ENCODE measurements around the gene LAMA5. TPM values are rescaled to one million over a fixed set of nuclear protein-coding genes. Genes with fewer than 3 reads are reported as not detected.

LAMA5 gene
- total and polyA plus RNA-seq, 2 experiments from 2014 or later = 71.3 to 252 TPM

DNA sequence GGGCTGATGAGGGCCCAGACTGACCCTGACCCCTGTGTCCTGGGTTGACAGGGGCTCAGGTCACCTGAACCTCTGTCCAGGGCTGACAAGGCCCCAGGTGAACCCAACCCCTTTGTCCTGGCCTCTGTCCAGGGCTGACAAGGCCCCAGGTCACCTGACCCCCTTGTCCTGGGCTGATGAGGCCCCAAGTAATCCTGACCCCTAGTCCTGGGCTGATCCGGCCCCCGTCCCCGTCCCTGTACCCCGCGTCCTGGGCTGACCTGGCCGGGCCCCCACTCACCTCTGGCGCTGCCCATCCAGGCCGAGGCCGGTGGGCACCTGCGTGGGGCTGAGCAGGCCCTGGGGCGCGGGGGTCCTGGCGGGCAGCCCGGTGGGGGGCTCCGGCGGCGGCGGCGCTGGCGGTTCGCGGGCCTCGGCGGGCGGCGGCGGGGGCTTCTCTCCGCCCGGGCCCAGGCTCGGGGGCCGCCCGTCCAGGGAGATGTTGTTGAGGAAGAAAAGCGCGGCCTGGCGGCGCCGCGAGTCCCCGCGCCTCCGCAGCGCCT is 39.6 kb upstream of the LAMA5 start:
- H3K27ac ChIP-seq = no peak overlapping the region
- H3K27me3 ChIP-seq = no peaks in the 10 kb centered on the region
- peaks cover 20% of the 10 kb centered on the region for H3K4me1 ChIP-seq (ENCODE audit: insufficient read depth)
- H3K9me3 ChIP-seq (ENCODE audit: low read depth) = no peaks in the 10 kb centered on the region
- H3K9me2 ChIP-seq (replicated peaks; ENCODE audit: insufficient read depth) = no peaks in the 10 kb centered on the region
- H2AFZ ChIP-seq = no peak overlapping the region
- peaks cover 38% of the 10 kb centered on the region for H3K79me2 ChIP-seq
- DNase-seq (ENCODE audit: low spot score) = no peak
- H3K4me3 ChIP-seq = peak overlapping the region; percentile 70
- no peaks in the 10 kb centered on the region for H3K36me3 ChIP-seq (replicated peaks; ENCODE audit: insufficient read depth, low read depth)
- WGBS (ENCODE audit: low lambda C conversion rate, missing lambda C conversion rate) = 2% methylated on average over 9 of the region's 42 CpGs
- TF ChIP-seq, protein P1, sequence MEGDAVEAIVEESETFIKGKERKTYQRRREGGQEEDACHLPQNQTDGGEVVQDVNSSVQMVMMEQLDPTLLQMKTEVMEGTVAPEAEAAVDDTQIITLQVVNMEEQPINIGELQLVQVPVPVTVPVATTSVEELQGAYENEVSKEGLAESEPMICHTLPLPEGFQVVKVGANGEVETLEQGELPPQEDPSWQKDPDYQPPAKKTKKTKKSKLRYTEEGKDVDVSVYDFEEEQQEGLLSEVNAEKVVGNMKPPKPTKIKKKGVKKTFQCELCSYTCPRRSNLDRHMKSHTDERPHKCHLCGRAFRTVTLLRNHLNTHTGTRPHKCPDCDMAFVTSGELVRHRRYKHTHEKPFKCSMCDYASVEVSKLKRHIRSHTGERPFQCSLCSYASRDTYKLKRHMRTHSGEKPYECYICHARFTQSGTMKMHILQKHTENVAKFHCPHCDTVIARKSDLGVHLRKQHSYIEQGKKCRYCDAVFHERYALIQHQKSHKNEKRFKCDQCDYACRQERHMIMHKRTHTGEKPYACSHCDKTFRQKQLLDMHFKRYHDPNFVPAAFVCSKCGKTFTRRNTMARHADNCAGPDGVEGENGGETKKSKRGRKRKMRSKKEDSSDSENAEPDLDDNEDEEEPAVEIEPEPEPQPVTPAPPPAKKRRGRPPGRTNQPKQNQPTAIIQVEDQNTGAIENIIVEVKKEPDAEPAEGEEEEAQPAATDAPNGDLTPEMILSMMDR (IDR thresholded peaks at IDR 0.05; ENCODE audit: poor library complexity) = no peak
- TF ChIP-seq EZH2 (IDR thresholded peaks at IDR 0.05; ENCODE audit: borderline replicate concordance) (no peak), EZH2phosphoT487 (IDR thresholded peaks at IDR 0.05; ENCODE audit: low read depth, severe bottlenecking, unreplicated experiment) (no peak)
- H3K4me2 ChIP-seq = peak overlapping the region; percentile 91
- no peaks in the 10 kb centered on the region for H4K20me1 ChIP-seq (ENCODE audit: insufficient read depth, poor library complexity, severe bottlenecking)

DNA sequence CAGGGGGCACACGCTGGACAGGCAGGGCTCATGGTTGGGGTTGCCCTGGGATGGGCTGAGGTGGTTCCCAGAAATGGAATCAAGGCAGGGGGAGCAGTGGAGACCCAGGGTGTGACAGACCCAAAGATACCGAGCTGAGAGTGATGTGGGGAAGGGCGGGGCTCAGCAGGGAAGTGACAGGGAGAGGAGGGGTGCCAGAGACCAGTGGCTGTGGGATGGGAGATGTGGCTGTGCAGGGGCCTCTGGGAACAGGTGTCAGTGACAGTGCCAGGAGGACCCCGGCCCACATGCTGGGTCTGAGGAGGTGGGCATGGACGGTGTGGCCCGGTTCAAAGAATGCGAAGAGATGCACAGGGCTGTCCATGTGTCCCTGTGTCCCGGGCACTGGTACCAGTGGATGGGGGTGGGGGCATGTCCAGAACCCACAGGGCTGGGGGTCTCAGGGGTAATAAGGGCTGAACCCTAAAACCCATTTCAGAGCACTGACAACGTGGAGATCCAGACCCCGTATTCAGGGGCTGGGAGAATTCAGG is 38.9 kb upstream of the LAMA5 start:
- Histone ChIP-seq H3K79me2 (peaks cover 38% of the 10 kb centered on the region), H4K20me1 (ENCODE audit: insufficient read depth, poor library complexity, severe bottlenecking) (no peaks in the 10 kb centered on the region), H3K4me3 (peak overlapping the region; percentile 70), H3K27me3 (no peaks in the 10 kb centered on the region), H3K4me1 (ENCODE audit: insufficient read depth) (peaks cover 20% of the 10 kb centered on the region), H3K27ac (no peak overlapping the region), H3K9me2 (replicated peaks; ENCODE audit: insufficient read depth) (no peaks in the 10 kb centered on the region), H3K9me3 (ENCODE audit: low read depth) (no peaks in the 10 kb centered on the region), H3K36me3 (replicated peaks; ENCODE audit: insufficient read depth, low read depth) (no peaks in the 10 kb centered on the region), H3K4me2 (peak overlapping the region; percentile 91), H2AFZ (no peak overlapping the region)
- 80% methylated on average over 10 of the region's 10 CpGs for WGBS (ENCODE audit: low lambda C conversion rate, missing lambda C conversion rate)
- DNase-seq (ENCODE audit: low spot score) = no peak
- TF ChIP-seq EZH2phosphoT487 (IDR thresholded peaks at IDR 0.05; ENCODE audit: low read depth, severe bottlenecking, unreplicated experiment) (no peak), EZH2 (IDR thresholded peaks at IDR 0.05; ENCODE audit: borderline replicate concordance) (no peak)
- TF ChIP-seq, protein P1 (IDR thresholded peaks at IDR 0.05; ENCODE audit: poor library complexity) = no peak

DNA sequence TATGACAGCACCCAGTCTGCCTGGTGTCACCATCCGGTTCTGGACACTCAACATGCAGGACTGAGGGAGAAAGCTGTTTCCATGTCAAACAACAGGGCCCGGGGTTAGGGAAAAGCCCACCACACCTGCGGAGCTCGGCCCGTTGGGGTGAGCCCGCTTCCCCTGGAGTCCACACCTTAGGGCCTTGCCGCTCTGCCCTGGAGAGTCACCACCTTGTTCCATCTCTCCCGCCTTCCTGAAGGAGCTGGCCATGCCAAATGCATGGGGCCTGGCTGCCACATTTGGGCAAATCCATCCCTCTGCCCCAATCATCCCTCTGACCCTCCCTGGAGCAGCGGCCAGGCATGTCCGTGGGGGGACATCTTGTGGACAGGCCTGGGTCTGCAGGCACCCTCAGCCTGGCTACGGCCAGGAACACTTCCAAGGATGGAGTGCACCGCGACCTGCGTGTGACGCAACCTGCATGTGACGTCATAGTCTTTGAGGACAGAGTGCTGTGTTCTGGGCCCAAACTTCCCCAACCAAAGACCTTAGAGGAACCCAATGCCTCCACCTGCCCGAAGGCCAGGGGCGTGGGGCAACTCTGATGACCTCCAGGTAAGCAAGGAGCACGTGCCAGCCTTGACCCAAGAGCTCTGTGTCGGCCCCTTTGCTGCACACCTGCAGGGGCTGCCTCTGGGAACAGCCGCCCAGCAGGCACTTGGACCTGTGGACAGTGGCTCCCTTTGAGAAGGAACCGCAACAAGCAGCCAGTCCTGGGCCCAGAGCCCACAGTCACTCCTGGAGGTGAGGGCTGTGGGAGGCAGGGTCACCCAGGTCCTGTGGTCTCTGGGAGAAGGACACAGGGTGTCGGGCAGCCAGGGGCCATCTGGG is 38.2 kb upstream of the LAMA5 start:
- peaks cover 20% of the 10 kb centered on the region for H3K4me1 ChIP-seq (ENCODE audit: insufficient read depth)
- 76% methylated on average over 23 of the region's 23 CpGs for WGBS (ENCODE audit: low lambda C conversion rate, missing lambda C conversion rate)
- peaks cover 38% of the 10 kb centered on the region for H3K79me2 ChIP-seq
- H3K27ac ChIP-seq = no peak overlapping the region
- H3K27me3 ChIP-seq = no peaks in the 10 kb centered on the region
- peak; percentile 74 for DNase-seq (ENCODE audit: low spot score)
- no peaks in the 10 kb centered on the region for H3K36me3 ChIP-seq (replicated peaks; ENCODE audit: insufficient read depth, low read depth)
- no peaks in the 10 kb centered on the region for H4K20me1 ChIP-seq (ENCODE audit: insufficient read depth, poor library complexity, severe bottlenecking)
- H3K4me3 ChIP-seq = no peak overlapping the region
- TF ChIP-seq, protein P1 (IDR thresholded peaks at IDR 0.05; ENCODE audit: poor library complexity) = peak; percentile 56
- TF ChIP-seq EZH2 (IDR thresholded peaks at IDR 0.05; ENCODE audit: borderline replicate concordance) = no peak
- H3K9me2 ChIP-seq (replicated peaks; ENCODE audit: insufficient read depth) = no peaks in the 10 kb centered on the region
- H3K9me3 ChIP-seq (ENCODE audit: low read depth) = no peaks in the 10 kb centered on the region
- peak overlapping the region; percentile 91 for H3K4me2 ChIP-seq
- H2AFZ ChIP-seq = no peak overlapping the region
